GM12878 (cell line): ENCODE results near the gene NCKAP5. TPM values are rescaled to one million over a fixed set of nuclear protein-coding genes. Genes with fewer than 3 reads are reported as not detected.

ENCODE experiments used
- ATAC-seq: fragments of 200-7000 bp; cut with Tn5 transposase; 3 replicates; pipeline ENCODE4 v1.9.1; 2020; ENCODE audit warnings: mild to moderate bottlenecking, moderate library complexity
- BruUV-seq: library from RNA; stranded (reverse); fragments of 400-500 nt; replicated peaks from 2 replicates; lab custom pipeline; 2021; lab: Mats Ljungman, UMichigan
- CTCF ChIA-PET: fragments of 300-600 bp; sonication (Branson Sonifier 250); formaldehyde crosslinking; extraction: SDS; loops from one replicate; lab custom pipeline; 2021; ENCODE audit warnings: inconsistent platforms; lab: Yijun Ruan, JAX
- POLR2A ChIA-PET: fragments of 350-600 bp; formaldehyde crosslinking; extraction: SDS; loops from one replicate; lab custom pipeline; 2021; ENCODE audit warnings: inconsistent platforms; lab: Charles Lee
- RAD21 ChIA-PET: fragments of 300-600 bp; sonication (Branson Sonifier 250); formaldehyde crosslinking; loops from one replicate; lab custom pipeline; 2023; ENCODE audit warnings: antibody characterized with exemption; ENCODE audit not compliant: unreplicated experiment; lab: Charles Lee
- SMC1A ChIA-PET: fragments of 300-600 bp; sonication (Branson Sonifier 250); formaldehyde crosslinking; loops from one replicate; lab custom pipeline; 2023; ENCODE audit not compliant: unreplicated experiment, uncharacterized antibody; lab: Charles Lee
- DNase-seq: peaks from one replicate; pipeline ENCODE4 v3.0.0-alpha.2; 2011; ENCODE audit warnings: low read depth, low spot score
- FAIRE-seq: peaks from 3 replicates; lab custom pipeline; 2011; peaks lifted over from hg19 to GRCh38; lab: Jason Lieb, UNC
- H2AFZ ChIP-seq: 2 replicates; pipeline ENCODE4 v1.6.0; 2011; ENCODE audit warnings: low read depth, low read length, control low read depth; ENCODE audit not compliant: control insufficient read depth
- H3K27ac ChIP-seq: 2 replicates; pipeline ENCODE4 v1.5.1; 2011; ENCODE audit warnings: control low read depth; ENCODE audit not compliant: control insufficient read depth, insufficient read depth
- H3K27me3 ChIP-seq, 2 experiments: replicated peaks in 1 of 2; 2 replicates each; pipeline versions ENCODE4 v1.6.0 to v1.6.1; 2011; ENCODE audit warnings: low read length in 1 of 2; ENCODE audit not compliant: control insufficient read depth in 2 of 2, insufficient read depth in 2 of 2
- H3K36me3 ChIP-seq, 2 experiments: 2 replicates each; pipeline ENCODE4 v1.5.1; 2011; ENCODE audit warnings: low read length in 1 of 2; ENCODE audit not compliant: control insufficient read depth in 2 of 2, insufficient read depth in 2 of 2
- H3K4me1 ChIP-seq: 2 replicates; pipeline ENCODE4 v1.6.1; 2011; ENCODE audit warnings: mild to moderate bottlenecking, low read length, moderate library complexity, mixed read lengths; ENCODE audit not compliant: control insufficient read depth, insufficient read depth
- H3K4me2 ChIP-seq: 2 replicates; pipeline ENCODE4 v1.6.0; 2011; ENCODE audit warnings: control low read depth; ENCODE audit not compliant: control insufficient read depth, insufficient read depth
- H3K4me3 ChIP-seq: fragments of 200-600 bp; sonication (generic); 2 replicates; pipeline ENCODE4 v1.5.1; 2016
- H3K79me2 ChIP-seq: 2 replicates; pipeline ENCODE4 v1.6.0; 2011; ENCODE audit warnings: low read length; ENCODE audit not compliant: control insufficient read depth, insufficient read depth
- H3K9ac ChIP-seq: 2 replicates; pipeline ENCODE4 v1.8.0; 2011; ENCODE audit warnings: low read length, control low read depth, mixed read lengths; ENCODE audit not compliant: control insufficient read depth, insufficient read depth
- H3K9me3 ChIP-seq: replicated peaks from 3 replicates; pipeline ENCODE4 v1.5.1; 2011; ENCODE audit warnings: mild to moderate bottlenecking, low read length; ENCODE audit not compliant: control insufficient read depth, insufficient read depth
- H4K20me1 ChIP-seq: 2 replicates; pipeline ENCODE4 v1.6.0; 2011; ENCODE audit not compliant: control insufficient read depth, insufficient read depth
- ASH2L ChIP-seq: fragments of 300-600, 200-600 bp; sonication (generic); IDR thresholded peaks from 2 replicates; pipeline ENCODE4 v1.6.1; 2017; ENCODE audit warnings: low read depth, mild to moderate bottlenecking, borderline replicate concordance
- GABPA ChIP-seq: IDR thresholded peaks from 2 replicates; pipeline ENCODE4 v1.6.1; 2014; ENCODE audit warnings: antibody characterized with exemption, low read depth, mild to moderate bottlenecking, inconsistent platforms
- GATAD2B ChIP-seq: fragments of 450-650 bp; conservative IDR thresholded peaks from 2 replicates; pipeline ENCODE4 v1.6.1; 2017; ENCODE audit warnings: low read depth, mild to moderate bottlenecking, moderate library complexity
- JUND ChIP-seq: IDR thresholded peaks from 2 replicates; pipeline ENCODE4 v1.6.1; 2012; ENCODE audit warnings: low read depth, mild to moderate bottlenecking, low read length, improper control_type of control experiment, moderate library complexity
- MXI1 ChIP-seq: fragments of 150-350 bp; IDR thresholded peaks from 2 replicates; pipeline ENCODE4 v1.6.1; 2011; ENCODE audit warnings: low read depth, mild to moderate bottlenecking, inconsistent platforms, low read length, improper control_type of control experiment
- NRF1 ChIP-seq: conservative IDR thresholded peaks from 2 replicates; pipeline ENCODE4 v1.6.1; 2011; ENCODE audit warnings: mild to moderate bottlenecking, low read depth, low read length, improper control_type of control experiment
- RCOR1 ChIP-seq: conservative IDR thresholded peaks from 2 replicates; pipeline ENCODE4 v1.6.1; 2012; ENCODE audit warnings: low read depth, low read length, improper control_type of control experiment
- RELB ChIP-seq: fragments of 450-650 bp; IDR thresholded peaks from 2 replicates; pipeline ENCODE4 v1.6.1; 2017; ENCODE audit warnings: low read depth, mild to moderate bottlenecking, moderate library complexity
- SREBF2 ChIP-seq: IDR thresholded peaks from 2 replicates; pipeline ENCODE4 v1.6.1; 2012; ENCODE audit warnings: mild to moderate bottlenecking, low read length
- TAF1 ChIP-seq: IDR thresholded peaks from 2 replicates; pipeline ENCODE4 v1.6.1; 2011; ENCODE audit warnings: mild to moderate bottlenecking, low read depth, low read length, borderline replicate concordance
- in situ Hi-C: fragments of 300-500 bp; cut with MboI; formaldehyde crosslinking; loops from 9 replicates; pipeline ENCODE4 v1.14.3; 2018; ENCODE audit warnings: mixed read lengths
- intact Hi-C: fragments of 100-400 bp; cut with micrococcal nuclease; formaldehyde crosslinking; loops from one replicate; pipeline ENCODE4 v1.14.2; 2022; ENCODE audit not compliant: unreplicated experiment
- polyA plus RNA-seq, 11 experiments: library from polyadenylated mRNA; depleted of rRNA in 4 of 11; unstranded in 6 of 11; stranded (reverse) in 5 of 11; fragments of >200 nt; fragmentation: Nextera tagmentation in 4 of 11; fragmentation: Illumina TruSeq in 1 of 11; extraction: Ambion mirVana in 4 of 11; extraction: Trizol in 1 of 11; gene quantifications; 1 replicate in 1 of 11; 2 replicates in 10 of 11; pipeline versions ENCODE4 v1.2.1 to v1.2.3, GENCODE V29; 2011 to 2016; ENCODE audit warnings: inconsistent platforms in 2 of 11, missing spikeins in 2 of 11, low read depth in 1 of 11
- total RNA-seq, 4 experiments: library from RNA; depleted of rRNA in 3 of 4; stranded (reverse); fragments of >200 nt in 3 of 4; fragmentation: Illumina TruSeq in 1 of 4; extraction: Trizol in 1 of 4; gene quantifications; 2 replicates each; pipeline versions ENCODE4 v1.2.1 to v1.2.3, GENCODE V29; 2013 to 2021

NCKAP5 gene
- total and polyA plus RNA-seq, 10 of the 15 experiments (the other 5 are each of a cell fraction or from before 2014, with no cell fraction given), result 0.06 to 0.44 (median 0.16) TPM

- ChIA-PET RAD21 (no interaction called here), POLR2A (no interaction called here), CTCF (no interaction called here), SMC1A (no interaction called here)
- H4K20me1 ChIP-seq, result no peaks in the 10 kb centered on the region
- no peak for FAIRE-seq
- H3K79me2 ChIP-seq, result no peaks in the 10 kb centered on the region
- intact Hi-C loops (no loop called here), in situ Hi-C loops (no loop called here)
- no peak overlapping the region for H3K27ac ChIP-seq
- no peak overlapping the region for H2AFZ ChIP-seq
- no TSS peak for BruUV-seq
- H3K36me3 ChIP-seq, result no peaks in the 10 kb centered on the region
- TF ChIP-seq RCOR1 (no peak), ASH2L (no peak), JUND (no peak), TAF1 (no peak), MXI1 (no peak), GABPA (no peak), SREBF2 (no peak), NRF1 (no peak), GATAD2B (no peak), RELB (no peak)
- no peak overlapping the region for H3K4me3 ChIP-seq
- no peak for DNase-seq
- H3K9me3 ChIP-seq, result no peaks in the 10 kb centered on the region
- H3K9ac ChIP-seq, result no peak overlapping the region
- no peak for ATAC-seq
- no peaks in the 10 kb centered on the region for H3K4me1 ChIP-seq
- H3K27me3 ChIP-seq, result no peaks in the 10 kb centered on the region; a peak in 1 of 4 replicates
- H3K4me2 ChIP-seq, result no peak overlapping the region
These were observed 928.1 kb downstream of the NCKAP5 start for GRCh38 chr2:132640116-132640515.
